Pericardium fibroblast (primary cell): ENCODE measurements around the gene GSX1. TPM values are rescaled to one million over a fixed set of nuclear protein-coding genes. Genes with fewer than 3 reads are reported as not detected.

ENCODE experiments used
- total RNA-seq: library from RNA; depleted of rRNA; stranded (reverse); fragments of >200 nt; gene quantifications from 2 replicates; pipeline ENCODE4 v1.2.3, GENCODE V29; 2015

GSX1 gene
- not detected in 2 replicates for total RNA-seq

GRCh38 chr13:27792393-27793218 is at the start of gene GSX1:
TSS of gene GSX1 (plus strand) at chr13:27792483. CDS start at chr13:27792691, 208 bp downstream.

Other genes with a start within 250 kb of the GSX1 start
- gene LNX2, start 172.0 kb upstream of the GSX1 start, total RNA-seq = 2.0 and 3.6 TPM in 2 replicates
- gene POLR1D, start 170.6 kb upstream of the GSX1 start, total RNA-seq = 104 and 141 TPM in 2 replicates
- gene PDX1, start 127.5 kb downstream of the GSX1 start, total RNA-seq = not detected in 2 replicates
- not detected in 2 replicates for gene CDX2, start 176.8 kb downstream of the GSX1 start, total RNA-seq
- not detected in 2 replicates for gene URAD, start 196.2 kb downstream of the GSX1 start, total RNA-seq